Muscle layer of colon (tissue), 2 donors: ENCODE measurements around the gene SCGB1C2.

ENCODE experiments used
- H3K27ac ChIP-seq: one replicate; pipeline ENCODE4 v1.7.0; 2013; ENCODE audit warnings: low read depth, mild to moderate bottlenecking, low read length, moderate library complexity
- H3K27me3 ChIP-seq, 2 donors: one replicate each; pipeline ENCODE4 v1.7.0; 2013; ENCODE audit warnings: low read length in 2 of 2, mild to moderate bottlenecking in 2 of 2; ENCODE audit not compliant: insufficient read depth in 2 of 2, control insufficient read depth in 1 of 2
- H3K36me3 ChIP-seq: one replicate; pipeline ENCODE4 v1.7.0; 2013; ENCODE audit warnings: mild to moderate bottlenecking, low read length; ENCODE audit not compliant: insufficient read depth
- H3K4me1 ChIP-seq: one replicate; pipeline ENCODE4 v1.7.0; 2013; ENCODE audit warnings: mild to moderate bottlenecking, low read length; ENCODE audit not compliant: insufficient read depth
- H3K4me3 ChIP-seq, 2 donors: one replicate each; pipeline ENCODE4 v1.7.0; 2013; ENCODE audit warnings: low read length in 2 of 2, low read depth in 1 of 2, mild to moderate bottlenecking in 1 of 2, moderate library complexity in 1 of 2
- H3K9ac ChIP-seq: one replicate; pipeline ENCODE4 v1.7.0; 2013; ENCODE audit warnings: low read length
- H3K9me3 ChIP-seq: one replicate; pipeline ENCODE4 v1.7.0; 2013; ENCODE audit warnings: mild to moderate bottlenecking, low read length
- donor health status: abdominal sarcoma.
- donor health status: Adenocarcinoma of cecum.

Gene SCGB1C2

GRCh38 chr17:143785-144281 lies 6.5 kb downstream of the SCGB1C2 start:
- H3K4me1 ChIP-seq = no peaks in the 10 kb centered on the region
- H3K27me3 ChIP-seq = peaks cover 0 to 10% of the 10 kb centered on the region in 2 donors
- no peak overlapping the region for H3K9ac ChIP-seq
- H3K9me3 ChIP-seq = no peaks in the 10 kb centered on the region
- no peak overlapping the region for H3K27ac ChIP-seq
- no peak overlapping the region for H3K4me3 ChIP-seq
- H3K36me3 ChIP-seq = no peaks in the 10 kb centered on the region

- Histone ChIP-seq H3K9ac (no peak overlapping the region), H3K27me3 (peaks cover 0 to 10% of the 10 kb centered on the region in 2 donors), H3K4me3 (no peak overlapping the region), H3K9me3 (no peaks in the 10 kb centered on the region), H3K27ac (no peak overlapping the region), H3K36me3 (no peaks in the 10 kb centered on the region), H3K4me1 (no peaks in the 10 kb centered on the region)
Measured at GRCh38 chr17:144936-145670, 7.7 kb downstream of the SCGB1C2 start.

- no peak overlapping the region for H3K4me3 ChIP-seq
- H3K36me3 ChIP-seq = no peaks in the 10 kb centered on the region
- no peaks in the 10 kb centered on the region for H3K9me3 ChIP-seq
- no peak overlapping the region for H3K27ac ChIP-seq
- H3K4me1 ChIP-seq = no peaks in the 10 kb centered on the region
- peaks cover 0 to 10% of the 10 kb centered on the region in 2 donors for H3K27me3 ChIP-seq
- H3K9ac ChIP-seq = no peak overlapping the region
Measured at GRCh38 chr17:145671-146541, 8.5 kb downstream of the SCGB1C2 start.

- Histone ChIP-seq H3K27me3 (peaks cover 0 to 10% of the 10 kb centered on the region in 2 donors), H3K9ac (no peak overlapping the region), H3K36me3 (no peaks in the 10 kb centered on the region), H3K4me1 (no peaks in the 10 kb centered on the region), H3K4me3 (no peak overlapping the region), H3K27ac (no peak overlapping the region), H3K9me3 (no peaks in the 10 kb centered on the region)
Measured at GRCh38 chr17:146546-146945, 9.2 kb downstream of the SCGB1C2 start.

GRCh38 chr17:146983-147761 lies 9.8 kb downstream of the SCGB1C2 start:
- no peak overlapping the region for H3K27ac ChIP-seq
- H3K36me3 ChIP-seq = no peaks in the 10 kb centered on the region
- no peak overlapping the region for H3K9ac ChIP-seq
- no peak overlapping the region for H3K4me3 ChIP-seq
- H3K9me3 ChIP-seq = no peaks in the 10 kb centered on the region
- peaks cover 0 to 10% of the 10 kb centered on the region in 2 donors for H3K27me3 ChIP-seq
- H3K4me1 ChIP-seq = no peaks in the 10 kb centered on the region

GRCh38 chr17:147796-148740 lies 10.7 kb downstream of the SCGB1C2 start:
- Histone ChIP-seq H3K36me3 (no peaks in the 10 kb centered on the region), H3K4me1 (no peaks in the 10 kb centered on the region), H3K9me3 (no peaks in the 10 kb centered on the region), H3K4me3 (no peak overlapping the region), H3K9ac (no peak overlapping the region), H3K27ac (no peak overlapping the region), H3K27me3 (peaks cover 0 to 7% of the 10 kb centered on the region in 2 donors)

GRCh38 chr17:148757-149156 lies 11.4 kb downstream of the SCGB1C2 start:
- Histone ChIP-seq H3K9me3 (no peaks in the 10 kb centered on the region), H3K36me3 (no peaks in the 10 kb centered on the region)

GRCh38 chr17:149231-149630 lies 11.9 kb downstream of the SCGB1C2 start:
- no peak overlapping the region for H3K4me3 ChIP-seq
- no peaks in the 10 kb centered on the region for H3K9me3 ChIP-seq
- no peak overlapping the region for H3K27ac ChIP-seq
- H3K27me3 ChIP-seq = no peaks in the 10 kb centered on the region
- H3K36me3 ChIP-seq = no peaks in the 10 kb centered on the region
- no peak overlapping the region for H3K9ac ChIP-seq
- no peaks in the 10 kb centered on the region for H3K4me1 ChIP-seq

More at GRCh38 chr17:148757-149156, 11.4 kb downstream of the SCGB1C2 start:
- Histone ChIP-seq H3K4me3 (no peak overlapping the region), H3K27ac (no peak overlapping the region), H3K27me3 (peaks cover 0 to under 1% of the 10 kb centered on the region in 2 donors), H3K9ac (no peak overlapping the region), H3K4me1 (no peaks in the 10 kb centered on the region)

GRCh38 chr17:149897-150584 lies 12.7 kb downstream of the SCGB1C2 start:
- no peaks in the 10 kb centered on the region for H3K27me3 ChIP-seq
- H3K27ac ChIP-seq = no peak overlapping the region
- no peaks in the 10 kb centered on the region for H3K36me3 ChIP-seq
- H3K9ac ChIP-seq = no peak overlapping the region
- H3K4me1 ChIP-seq = no peaks in the 10 kb centered on the region
- H3K4me3 ChIP-seq = no peak overlapping the region
- H3K9me3 ChIP-seq = no peaks in the 10 kb centered on the region

GRCh38 chr17:151004-151403 lies 13.6 kb downstream of the SCGB1C2 start:
- H3K9me3 ChIP-seq = no peaks in the 10 kb centered on the region
- H3K4me1 ChIP-seq = no peaks in the 10 kb centered on the region
- no peaks in the 10 kb centered on the region for H3K27me3 ChIP-seq
- no peak overlapping the region for H3K27ac ChIP-seq
- no peaks in the 10 kb centered on the region for H3K36me3 ChIP-seq
- no peak overlapping the region for H3K4me3 ChIP-seq
- no peak overlapping the region for H3K9ac ChIP-seq
